ENCODE results near the gene CARMIL1.
A peak's percentile ranks its signal among the peaks of the same experiment; 100 is the strongest.

- TF ChIP-seq CTCF (conservative IDR thresholded peaks at IDR 0.05 in 1 of 2, IDR thresholded peaks at IDR 0.05 in 1 of 2; ENCODE audit: extremely low read depth in 1 of 2, insufficient read depth in 1 of 2, low read depth in 1 of 2, low read length in 2 of 2) (peak; percentile 25 to 41), EZH2 (IDR thresholded peaks at IDR 0.05; ENCODE audit: borderline replicate concordance, low read length) (no peak)
Observed at GRCh38 chr6:25472306-25472705, 193.1 kb downstream of the CARMIL1 start.
